Retinal pigment epithelial cell (primary cell): ENCODE results near the gene SORD.
"Not testable (repeated sequence)": the region's sequence is repeated elsewhere in the genome, so short reads cannot be mapped to it uniquely, and the experiment has no call there.

Experiments
- DNase-seq: peaks from one replicate; pipeline ENCODE4 v3.0.0-alpha.2; 2010; ENCODE audit warnings: low read depth
- H3K4me3 ChIP-seq: 2 replicates; pipeline ENCODE4 v1.5.1; 2011; ENCODE audit warnings: mild to moderate bottlenecking, low read length, control low read depth, moderate library complexity
- CTCF ChIP-seq: conservative IDR thresholded peaks from 2 replicates; pipeline ENCODE4 v1.5.1; 2011; ENCODE audit warnings: low read depth, low read length, control low read depth, inconsistent platforms

SORD gene

GRCh38 chr15:45030743-45031142 lies 7.7 kb downstream of the SORD start:
- H3K4me3 ChIP-seq, result no peak overlapping the region
- TF ChIP-seq CTCF, result no peak
- no peak for DNase-seq

GRCh38 chr15:45031522-45032028 lies 8.6 kb downstream of the SORD start:
- not testable (repeated sequence) for DNase-seq, H3K4me3 ChIP-seq

- H3K4me3 ChIP-seq, DNase-seq: not testable (repeated sequence)
Measured at GRCh38 chr15:45032501-45032900, 9.5 kb downstream of the SORD start.

GRCh38 chr15:45034087-45034486 lies 11.1 kb downstream of the SORD start:
- not testable (repeated sequence) for DNase-seq, H3K4me3 ChIP-seq

GRCh38 chr15:45034600-45035375 lies 11.8 kb downstream of the SORD start:
- not testable (repeated sequence) for H3K4me3 ChIP-seq, DNase-seq

- DNase-seq, H3K4me3 ChIP-seq: not testable (repeated sequence)
- TF ChIP-seq CTCF, result peak; percentile 97
Measured at GRCh38 chr15:45036812-45037781, 14.1 kb downstream of the SORD start.

GRCh38 chr15:45037936-45038335 lies 14.9 kb downstream of the SORD start:
- no peak overlapping the region for H3K4me3 ChIP-seq
- no peak for TF ChIP-seq CTCF
- DNase-seq, result no peak

GRCh38 chr15:45040396-45040795 lies 17.4 kb downstream of the SORD start:
- not testable (repeated sequence) for H3K4me3 ChIP-seq, DNase-seq

- not testable (repeated sequence) for DNase-seq, H3K4me3 ChIP-seq
Measured at GRCh38 chr15:45041538-45041937, 18.5 kb downstream of the SORD start.

- DNase-seq, H3K4me3 ChIP-seq: not testable (repeated sequence)
Measured at GRCh38 chr15:45042859-45043258, 19.9 kb downstream of the SORD start.

- not testable (repeated sequence) for H3K4me3 ChIP-seq, DNase-seq
Measured at GRCh38 chr15:45044270-45044669, 21.3 kb downstream of the SORD start.

GRCh38 chr15:45048449-45048793 lies 25.4 kb downstream of the SORD start:
- not testable (repeated sequence) for DNase-seq, H3K4me3 ChIP-seq
